8988T (cell line): ENCODE results near the gene ETV3L.

ENCODE experiments used
- DNase-seq: peaks from one replicate; pipeline ENCODE4 v3.0.0; 2011

Gene ETV3L

DNA sequence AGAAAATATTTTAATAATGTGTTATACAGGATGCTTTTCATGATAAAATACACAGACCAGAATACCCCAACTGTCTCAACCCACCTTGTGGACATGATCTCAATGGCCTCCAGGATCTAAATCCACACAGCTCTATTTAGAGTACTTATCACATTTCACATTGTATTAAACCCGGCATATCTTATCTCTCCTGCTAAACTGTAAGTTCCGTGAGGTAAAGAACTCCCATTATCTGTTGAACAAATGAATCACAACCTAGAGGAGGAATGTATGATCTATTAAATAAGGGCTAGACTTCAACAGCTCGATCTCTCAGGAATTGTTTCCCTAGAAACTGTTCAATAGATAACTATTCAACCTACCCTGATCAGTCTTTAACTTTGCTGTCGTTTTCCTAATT, 31.7 kb upstream of the ETV3L start:
- no peak for DNase-seq

DNA sequence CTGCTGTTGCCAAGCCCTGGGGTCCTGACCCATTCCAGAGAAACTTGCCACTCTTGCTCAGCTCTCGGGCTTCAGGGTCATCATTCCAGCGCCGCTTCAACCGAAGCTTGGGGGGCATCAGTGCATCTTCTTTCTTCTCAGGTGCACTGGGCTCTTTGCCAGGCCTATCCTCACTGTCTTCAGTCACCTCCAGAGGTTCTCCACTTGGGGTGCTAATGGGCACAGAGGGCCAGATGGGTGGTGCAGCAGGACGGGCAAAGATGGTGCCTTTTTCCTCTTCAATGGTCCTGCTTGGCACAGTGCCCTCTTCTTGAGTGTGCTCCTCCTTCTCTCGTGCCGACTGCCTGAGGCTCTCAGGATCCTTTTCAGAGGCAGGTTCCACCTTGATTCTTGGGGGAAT, 25.2 kb upstream of the ETV3L start:
- no peak for DNase-seq

DNA sequence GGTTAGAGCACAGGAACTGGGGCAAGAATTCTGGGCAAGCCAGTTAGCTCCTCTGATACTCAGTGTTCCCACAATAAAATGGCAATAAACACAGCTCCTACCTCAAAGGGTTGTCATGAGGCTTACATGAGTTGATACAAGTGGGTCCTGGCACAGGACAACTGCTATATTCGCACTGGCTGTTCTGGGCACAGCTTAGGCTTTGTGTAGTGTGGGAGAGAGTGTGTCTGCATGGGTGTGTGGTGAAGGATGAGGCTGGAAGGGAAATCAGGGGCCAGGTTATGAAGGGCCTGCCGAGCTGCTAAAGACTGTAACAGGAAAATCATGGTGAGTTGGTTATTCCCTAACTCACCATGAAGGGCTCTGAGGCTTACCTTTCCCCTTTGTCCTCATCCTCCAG, 19.8 kb upstream of the ETV3L start:
- no peak for DNase-seq

DNA sequence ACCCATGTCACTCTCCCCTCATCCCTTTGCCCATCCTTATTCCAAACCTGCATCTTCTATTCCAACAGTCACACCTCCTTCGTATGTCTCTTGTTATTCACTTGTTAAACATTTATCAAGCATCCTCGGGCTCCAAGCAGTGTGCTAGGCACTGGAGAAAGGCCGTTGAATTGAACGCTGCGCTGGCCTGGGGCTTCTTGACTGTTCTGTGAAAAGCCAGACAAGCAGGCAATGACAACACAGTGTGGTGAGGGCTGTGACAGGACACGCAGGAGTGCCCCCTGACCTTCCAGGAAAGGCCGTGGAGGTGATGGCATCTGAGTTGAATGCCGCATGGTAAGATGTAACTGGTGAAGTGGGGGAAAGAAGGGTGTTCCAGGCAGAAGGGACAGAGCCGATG, 19.4 kb upstream of the ETV3L start:
- DNase-seq, result no peak

DNA sequence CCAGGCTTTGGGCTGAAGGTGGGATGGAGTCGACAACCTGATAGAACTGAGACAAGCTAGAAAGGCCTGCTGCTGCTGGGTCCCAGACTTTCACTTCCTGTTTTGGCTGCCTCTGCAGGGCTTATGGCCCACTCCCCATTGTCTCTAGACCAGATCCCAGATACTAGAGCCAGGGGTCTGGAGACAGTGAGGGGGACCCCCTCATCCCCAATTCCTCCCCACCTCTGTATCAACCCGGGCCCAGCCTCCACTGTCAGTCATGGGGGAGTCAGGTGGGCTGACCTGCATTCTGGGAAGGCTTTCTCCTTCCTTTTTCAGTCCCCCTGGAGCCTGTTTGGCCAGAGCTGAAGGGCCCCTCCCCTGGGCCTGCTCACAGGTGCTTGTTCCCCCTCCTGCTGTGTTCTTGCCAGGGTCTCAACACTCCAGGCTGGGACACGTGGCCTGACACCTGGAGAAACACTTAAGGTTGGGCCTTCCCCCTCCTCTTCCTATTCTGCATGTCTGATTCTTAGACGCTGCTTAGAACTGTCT, 18.0 kb upstream of the ETV3L start:
- DNase-seq, result no peak

DNA sequence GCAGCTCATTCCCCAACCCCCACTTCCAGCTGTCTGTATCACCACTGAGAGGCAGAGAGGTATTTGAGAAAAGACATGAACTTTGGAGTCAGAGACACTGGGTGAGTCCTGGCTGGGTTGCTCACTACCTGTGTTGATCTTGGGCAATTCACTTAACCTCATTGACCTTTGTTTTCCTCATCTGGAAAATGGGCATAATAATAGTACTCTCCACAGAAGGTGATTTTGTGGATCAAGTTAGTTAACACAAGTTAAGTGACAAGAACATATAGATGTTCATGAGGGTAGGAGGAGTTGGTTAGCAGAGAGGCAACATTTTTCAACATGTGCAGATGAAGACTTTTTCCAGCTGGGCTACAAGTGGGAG, 17.1 kb upstream of the ETV3L start:
- DNase-seq, result no peak

DNA sequence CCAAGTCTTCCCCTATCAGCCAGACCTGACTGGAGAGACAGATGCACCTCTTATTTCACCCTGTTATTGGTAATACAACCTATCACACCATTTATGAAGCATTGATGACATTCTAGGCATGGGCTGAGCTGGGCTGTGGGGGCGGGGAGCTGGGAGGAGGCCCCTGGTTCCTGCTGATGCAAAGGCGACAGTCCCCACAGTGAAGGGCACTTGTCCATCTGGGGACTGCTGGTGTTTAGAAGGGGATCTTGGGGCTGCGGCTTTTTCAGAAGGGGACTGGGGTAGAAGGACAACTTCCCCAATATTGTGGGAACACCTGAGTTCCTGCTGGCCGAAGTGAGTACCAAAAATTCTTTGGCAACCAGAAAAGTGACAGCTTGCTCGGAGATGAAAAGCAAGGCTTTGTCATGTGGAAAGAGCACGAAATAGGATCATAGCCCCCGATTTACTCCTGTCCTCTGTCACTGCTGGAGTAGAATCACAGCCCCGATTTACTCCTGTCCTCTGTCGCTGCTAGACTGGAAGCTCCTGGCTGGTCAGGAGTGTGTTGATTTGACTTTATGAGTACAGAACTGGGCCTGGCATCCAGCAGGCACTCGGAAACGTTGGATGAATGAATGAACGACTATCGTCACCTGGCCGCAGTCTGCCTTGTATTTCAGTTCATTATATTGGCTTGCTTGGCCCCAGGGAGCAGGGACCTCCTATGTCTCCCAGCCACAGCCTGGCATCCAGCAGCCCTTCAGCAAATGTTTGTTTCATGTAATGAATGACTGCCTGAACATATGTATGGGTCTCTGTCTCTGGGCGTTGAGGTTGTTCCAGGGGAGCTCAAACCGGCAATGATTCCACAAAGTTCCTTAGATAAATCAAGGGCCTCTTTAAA, 16.5 kb upstream of the ETV3L start:
- no peak for DNase-seq

DNA sequence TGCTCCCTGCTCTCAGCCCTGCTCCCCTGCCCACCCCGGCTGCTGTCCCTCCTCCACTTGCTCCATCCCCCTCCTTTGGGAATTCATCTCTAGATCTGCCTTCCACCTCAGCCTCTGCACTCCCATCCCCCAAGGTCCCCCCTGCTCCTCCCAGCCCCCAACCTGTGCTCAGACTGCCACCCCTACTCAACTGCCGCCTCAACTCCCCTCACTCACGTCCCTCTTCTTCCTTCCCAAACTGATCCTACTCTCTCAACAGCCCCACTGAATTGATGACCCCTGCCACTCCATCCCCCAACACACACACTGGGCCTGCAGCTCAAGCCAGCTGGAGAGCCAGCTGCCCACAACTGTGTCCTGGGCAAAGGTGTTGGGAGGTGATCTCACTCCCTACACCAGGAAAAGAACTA, 15.8 kb upstream of the ETV3L start:
- DNase-seq, result no peak

DNA sequence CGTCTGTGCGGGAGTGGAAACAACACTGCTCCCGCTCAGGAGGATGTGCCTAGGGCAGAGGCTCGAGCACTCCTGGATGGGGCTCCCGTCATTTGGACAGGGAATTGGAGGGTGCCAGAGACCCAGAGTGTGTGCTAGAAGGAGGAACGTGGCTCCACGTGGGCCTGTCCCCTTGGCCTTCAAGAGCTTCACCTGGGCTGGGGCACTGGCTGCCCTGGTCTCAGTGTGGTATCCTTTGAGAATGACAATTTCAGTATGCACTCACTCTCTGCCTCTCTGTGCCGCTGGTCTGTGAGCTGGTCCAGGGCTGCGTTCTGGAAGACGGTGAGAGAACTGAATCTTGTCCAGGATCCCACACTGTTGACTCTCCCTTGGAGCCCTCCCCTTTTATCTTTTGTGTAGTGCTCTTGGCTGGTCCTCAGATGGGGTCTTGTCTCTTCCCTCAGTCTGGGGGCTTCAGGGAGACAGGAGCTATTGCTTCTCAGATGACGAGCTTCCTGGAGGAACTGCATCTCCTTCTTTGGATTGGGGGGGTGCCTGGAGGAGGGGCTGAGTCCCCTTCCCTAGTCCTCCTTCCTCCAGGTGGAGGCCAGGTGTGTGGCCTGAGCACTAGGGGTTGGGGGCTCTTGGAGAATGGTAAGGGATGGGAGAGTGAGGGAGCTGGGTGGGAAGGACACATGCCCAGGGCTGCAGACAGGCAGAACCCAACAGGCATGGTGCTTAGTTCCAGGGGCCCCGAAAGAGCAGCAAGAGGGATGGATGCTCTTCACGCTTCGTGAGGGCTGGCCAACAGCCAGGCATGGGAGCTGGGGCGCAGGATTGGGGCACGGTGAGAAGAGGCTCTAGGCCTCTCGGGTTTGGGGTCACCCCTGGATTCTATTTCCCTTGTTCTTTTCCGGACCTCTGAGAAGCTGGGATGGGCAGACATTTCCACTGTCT, 14.8 kb upstream of the ETV3L start:
- DNase-seq, result no peak

DNA sequence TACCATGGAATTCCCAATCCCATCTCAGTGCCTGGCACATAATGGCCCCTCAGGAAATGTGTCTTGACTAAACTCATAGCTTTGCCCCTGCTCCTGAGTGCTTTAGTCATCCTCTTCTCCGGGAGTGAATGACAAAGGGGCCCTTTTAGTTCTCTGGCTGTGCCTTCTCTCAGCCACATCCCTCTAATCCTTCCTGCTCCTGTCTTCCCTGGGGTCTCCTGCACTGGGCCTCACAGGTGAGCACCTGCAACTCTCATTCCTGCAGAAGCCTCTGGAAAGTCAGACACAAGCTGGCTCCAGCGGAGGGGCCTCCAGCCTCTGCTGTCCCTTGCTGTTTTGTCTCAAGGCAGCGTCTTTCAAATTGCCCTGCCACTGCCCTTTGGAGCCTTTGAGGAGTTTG, 14.0 kb upstream of the ETV3L start:
- DNase-seq, result no peak

DNA sequence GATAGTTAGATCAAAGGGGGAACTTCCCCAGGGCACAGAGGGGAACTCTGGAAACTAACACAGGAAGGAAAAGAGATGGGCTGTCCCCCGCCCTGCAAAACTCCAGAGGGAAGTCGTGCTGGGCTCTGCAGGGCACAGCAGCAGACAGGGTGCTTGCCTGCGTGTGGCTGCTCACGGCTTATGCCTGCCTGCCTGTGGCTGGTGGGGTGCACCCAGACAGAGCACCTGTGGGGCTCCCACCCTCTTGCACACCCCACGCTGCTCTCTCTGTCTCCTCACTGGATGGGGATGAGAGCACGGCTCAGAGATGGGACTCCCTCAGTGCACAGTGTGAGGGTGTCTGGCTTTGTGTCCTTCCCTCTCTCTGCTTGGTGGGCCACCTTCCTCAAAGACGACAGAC, 13.5 kb upstream of the ETV3L start:
- DNase-seq, result no peak

DNA sequence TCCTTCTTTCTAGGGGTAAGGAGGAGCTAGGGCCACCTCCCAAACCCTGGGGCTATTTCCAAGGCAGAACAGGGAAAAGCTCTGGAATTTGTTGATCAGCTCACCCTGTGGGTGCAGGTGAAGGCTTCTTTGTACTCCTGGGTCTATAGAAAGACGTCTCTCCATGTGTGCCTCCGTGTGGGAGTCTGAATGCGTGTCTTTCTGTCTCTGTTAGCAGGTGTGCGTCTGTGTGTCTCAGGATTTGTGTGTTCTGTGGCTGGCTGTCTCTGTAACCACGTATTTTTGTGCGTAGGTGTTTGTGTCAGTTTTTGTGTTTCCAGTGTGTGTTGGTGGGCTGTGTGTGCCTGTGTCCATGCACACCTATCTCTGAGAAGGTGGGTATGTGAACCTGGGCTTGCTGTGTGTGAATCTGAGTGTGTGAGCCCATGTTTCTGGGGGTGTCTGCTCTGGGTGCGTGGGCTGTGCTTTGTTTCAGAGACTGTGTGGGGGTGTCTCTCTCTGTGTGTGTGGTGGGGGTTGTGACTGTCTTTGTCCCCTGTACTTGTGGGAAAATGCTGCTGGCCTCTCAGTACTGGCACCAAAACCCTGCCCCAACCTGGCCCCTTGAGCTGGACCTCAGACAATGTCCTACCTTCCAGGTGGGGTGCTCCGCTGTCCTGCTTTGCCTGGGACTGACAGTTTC, 12.7 kb upstream of the ETV3L start:
- no peak for DNase-seq

DNA sequence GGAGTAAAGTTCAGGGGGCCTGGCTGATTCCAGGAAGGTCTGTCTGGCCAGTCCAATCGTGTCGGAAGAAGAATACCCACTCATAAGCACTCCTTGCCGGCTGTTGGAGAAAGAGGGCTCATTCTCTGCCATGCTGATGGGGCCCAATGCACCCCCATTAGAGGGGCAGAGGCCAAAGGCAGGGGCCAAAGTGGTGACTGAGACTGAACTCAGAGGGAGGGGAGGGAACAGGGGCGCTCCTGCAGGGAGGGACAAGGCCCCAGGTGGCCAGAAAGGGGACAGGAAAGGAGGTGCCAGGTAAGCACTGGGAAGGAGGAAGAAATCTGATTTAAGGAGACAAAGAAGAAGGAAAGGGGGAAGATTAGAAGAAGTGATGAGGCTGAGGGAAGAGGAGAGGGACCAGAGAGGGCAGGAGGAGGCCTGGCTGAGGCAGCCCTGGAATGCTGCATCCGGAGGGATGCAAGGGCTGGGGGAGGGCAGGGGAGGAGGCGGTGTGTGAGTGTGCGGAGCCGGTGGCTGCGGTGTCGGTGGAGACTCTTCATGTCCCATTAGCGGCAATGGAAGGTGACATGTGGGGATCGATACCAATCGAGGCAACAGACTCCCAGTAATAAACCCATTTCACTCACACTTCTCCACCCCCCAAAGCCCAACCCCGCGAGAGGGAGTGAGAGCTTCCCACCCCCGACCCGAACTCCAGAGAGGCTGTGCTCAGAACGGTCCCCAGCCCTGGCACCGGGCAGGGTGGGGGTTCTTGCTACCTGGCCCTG, 12.0 kb upstream of the ETV3L start:
- no peak for DNase-seq

DNA sequence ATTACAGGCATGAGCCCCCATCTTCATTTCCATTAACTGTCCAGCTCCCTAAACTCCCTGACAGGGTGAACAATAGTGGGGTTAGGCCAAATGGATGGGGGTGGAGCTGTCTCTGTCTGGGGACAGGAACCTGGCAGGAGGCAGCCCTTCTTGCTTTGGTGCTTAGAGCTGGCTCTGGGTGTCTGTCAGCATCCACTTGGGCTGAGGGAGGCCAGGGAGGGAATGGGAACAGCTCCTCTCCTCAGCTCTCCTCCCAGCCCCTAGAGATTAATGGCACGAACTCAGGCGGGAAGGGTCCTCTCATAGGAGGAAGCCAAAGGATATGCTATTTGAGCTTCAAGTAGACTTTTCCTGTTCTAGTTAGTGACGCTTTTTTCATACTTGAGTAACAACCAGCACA, 11.1 kb upstream of the ETV3L start:
- DNase-seq, result no peak

DNA sequence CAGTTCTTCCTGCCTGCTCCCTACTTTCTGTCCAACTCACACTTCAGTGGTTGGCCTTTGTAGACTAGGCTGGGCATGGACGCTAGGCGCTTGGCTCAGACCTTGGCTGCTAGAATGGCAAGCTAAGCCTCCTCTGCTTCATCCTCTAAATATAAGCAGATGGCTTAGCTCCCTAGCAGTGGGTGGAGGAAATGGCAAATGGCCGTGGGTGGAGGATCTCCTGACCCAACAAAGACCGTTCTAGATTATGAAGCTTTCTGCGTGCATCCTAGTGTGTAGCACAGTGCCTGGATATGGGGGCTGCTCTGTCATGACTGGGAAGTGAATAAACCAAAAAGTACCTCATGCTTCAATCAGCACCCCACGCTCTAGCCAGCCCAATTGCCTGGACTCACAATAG, 10.4 kb upstream of the ETV3L start:
- no peak for DNase-seq

DNA sequence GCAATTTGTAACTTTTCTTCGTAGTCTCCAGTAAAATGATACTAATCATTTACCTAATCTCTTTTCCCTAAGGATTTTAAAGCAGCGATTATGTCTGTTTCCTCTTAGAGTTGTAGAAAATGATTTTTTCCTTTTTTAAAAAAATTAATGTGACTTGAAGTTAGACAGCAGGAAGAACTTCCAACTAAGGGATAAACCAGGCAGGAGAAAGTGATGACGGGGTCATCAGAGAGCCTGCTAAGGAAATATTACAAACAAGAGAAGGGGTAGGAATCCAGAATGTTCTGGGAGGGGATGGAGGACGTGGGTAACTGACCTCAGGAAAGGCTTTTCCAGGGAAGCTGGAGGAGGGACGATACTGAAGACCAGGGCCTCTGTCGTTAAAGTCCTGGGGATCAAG, 8.8 kb upstream of the ETV3L start:
- no peak for DNase-seq

DNA sequence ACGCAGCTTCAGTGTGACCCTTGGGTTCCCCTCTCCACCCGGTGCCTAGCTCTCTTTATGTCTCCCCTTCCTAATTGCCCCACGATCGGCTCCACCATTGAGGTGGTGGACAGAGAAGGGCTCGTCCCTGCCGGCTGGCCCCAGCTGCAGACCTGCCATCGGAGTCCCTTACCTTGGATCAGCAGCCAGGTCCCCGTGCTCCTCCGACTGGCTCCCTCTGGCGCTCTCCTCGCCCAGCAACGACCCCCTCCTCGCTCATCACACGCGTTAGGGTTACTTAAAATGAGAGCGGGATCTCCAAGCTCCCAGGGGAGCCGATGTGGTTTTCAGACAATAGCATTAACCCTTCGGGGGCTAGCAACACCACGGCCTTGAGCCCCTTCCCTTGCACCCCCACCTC, 8.1 kb upstream of the ETV3L start:
- DNase-seq, result no peak

DNA sequence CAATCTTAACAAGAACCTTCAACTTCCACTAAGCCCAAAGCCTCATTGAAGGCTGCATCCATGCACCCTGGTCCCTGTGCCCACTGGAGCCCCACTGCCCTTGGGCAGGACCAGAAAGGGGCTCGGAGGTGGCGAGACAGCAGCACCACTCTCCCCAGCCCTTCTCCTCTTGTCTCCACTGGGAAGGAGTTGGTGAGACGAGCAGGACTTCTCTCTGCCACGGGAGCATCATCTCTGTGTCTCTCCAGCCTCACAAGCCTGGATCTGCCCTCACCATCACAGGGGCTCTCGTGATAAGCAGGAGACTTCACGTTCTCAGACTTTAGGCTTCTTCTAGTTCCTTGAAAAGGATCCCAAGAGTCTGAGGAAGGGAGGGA, 7.2 kb upstream of the ETV3L start:
- DNase-seq, result no peak

DNA sequence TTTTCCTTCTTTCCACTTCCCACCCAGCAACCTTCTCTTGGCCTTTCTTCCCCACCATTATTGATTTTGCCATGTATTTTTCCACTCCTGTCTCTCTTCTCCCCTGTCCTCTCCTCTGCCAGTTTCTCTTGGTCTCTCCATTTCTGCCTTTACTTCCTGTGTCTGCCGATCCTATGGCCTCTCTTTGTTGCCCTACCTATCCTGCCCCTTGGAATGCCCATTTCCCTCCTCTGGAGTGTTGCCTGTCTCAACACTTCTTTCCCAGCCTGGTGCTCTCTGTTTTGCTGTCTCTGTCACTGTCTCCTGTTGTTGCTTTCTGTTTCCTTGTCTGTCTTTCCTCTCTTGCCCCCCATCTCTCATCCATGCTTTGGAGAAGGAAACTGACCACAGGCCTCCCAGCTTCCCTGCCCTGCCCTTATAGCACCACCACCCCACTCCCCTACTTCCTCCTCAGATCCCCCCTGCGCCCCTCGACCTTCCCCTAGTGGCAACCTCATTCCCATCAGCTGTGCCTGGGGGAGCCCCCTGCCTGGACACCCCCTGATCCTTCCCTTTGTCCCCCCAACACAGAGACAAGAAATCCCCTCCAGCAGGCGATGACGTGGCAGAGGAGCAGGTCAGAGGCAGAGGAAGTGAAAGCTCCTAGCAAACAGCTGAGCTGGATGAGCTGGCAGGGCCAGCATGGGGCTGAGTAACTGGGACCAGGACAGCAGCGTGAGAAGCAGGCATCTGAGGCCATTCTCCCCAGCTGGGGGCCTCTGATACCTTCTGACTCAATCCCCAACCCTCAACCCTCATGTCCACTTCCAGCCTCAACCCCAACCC, 6.6 kb upstream of the ETV3L start:
- peak; percentile 88 for DNase-seq

DNA sequence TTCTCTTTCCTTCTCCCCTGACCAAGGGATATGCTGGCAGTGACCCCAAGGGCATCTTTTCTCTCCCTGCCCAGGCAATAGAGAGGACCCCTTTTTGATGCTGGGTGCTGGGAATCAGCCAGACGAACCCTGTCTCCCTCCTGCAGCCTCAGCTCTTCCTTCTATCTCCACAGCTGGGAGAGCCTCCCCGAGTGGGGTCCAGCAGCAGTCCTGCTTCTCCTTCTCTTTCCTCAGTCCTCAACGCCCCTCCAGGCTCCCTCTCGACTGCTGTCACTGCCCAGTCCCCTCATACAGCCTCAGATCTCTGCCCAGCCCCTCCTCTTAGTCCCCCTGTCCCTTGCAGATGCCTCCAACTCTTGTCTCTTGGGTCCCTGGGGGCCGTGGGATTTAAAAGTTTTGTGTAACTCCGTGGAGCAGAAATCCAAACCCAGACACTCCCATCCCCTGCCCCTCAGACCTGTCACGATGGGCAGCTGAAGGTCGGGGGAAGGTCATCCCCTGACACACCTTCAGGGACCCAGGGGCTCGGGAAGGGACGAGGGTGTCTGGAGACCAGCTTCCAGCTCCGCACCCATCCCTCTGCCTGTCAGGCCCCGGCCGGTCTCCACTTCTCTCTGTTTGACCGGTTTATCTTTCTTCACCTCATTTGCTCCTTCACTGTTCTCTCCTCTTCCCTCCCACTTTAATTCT, 5.8 kb upstream of the ETV3L start:
- no peak for DNase-seq
